Activated T-cell treated with anti-CD3 and anti-CD28 coated beads, Interleukin-2, amount 50 U/mL, for 72 hours (primary cell): ENCODE measurements around the gene ZSWIM1. TPM values are rescaled to one million over a fixed set of nuclear protein-coding genes. Genes with fewer than 3 reads are reported as not detected.

Experiments used
- ATAC-seq, 2 donors: fragments of 150-1000 bp; cut with Tn5 transposase; replicated peaks in 1 of 2; 2 replicates each; pipeline ENCODE4 v1.10.0; 2021; ENCODE audit warnings: moderate library complexity in 2 of 2, mild to moderate bottlenecking in 1 of 2
- DNase-seq, 2 donors: peaks; one replicate each; pipeline ENCODE4 v3.0.0; 2021 to 2022; ENCODE audit warnings: mixed read lengths in 1 of 2
- H3K27ac Mint-ChIP-seq: one replicate; pipeline ENCODE4 v1.8.0; 2022; ENCODE audit warnings: mild to moderate bottlenecking, moderate library complexity, mixed read lengths
- H3K27me3 Mint-ChIP-seq: one replicate; pipeline ENCODE4 v1.8.0; 2022; ENCODE audit warnings: low read depth, mixed read lengths
- H3K36me3 Mint-ChIP-seq, 2 donors: one replicate each; pipeline ENCODE4 v1.8.0; 2022; ENCODE audit warnings: mixed read lengths in 2 of 2, mild to moderate bottlenecking in 1 of 2; ENCODE audit not compliant: insufficient read depth in 2 of 2
- H3K4me1 Mint-ChIP-seq: one replicate; pipeline ENCODE4 v1.8.0; 2022; ENCODE audit warnings: low read depth, mixed read lengths
- H3K4me3 Mint-ChIP-seq, 2 donors: one replicate each; pipeline ENCODE4 v1.8.0; 2022; ENCODE audit warnings: mild to moderate bottlenecking in 2 of 2, mixed read lengths in 2 of 2, moderate library complexity in 2 of 2
- H3K9me3 Mint-ChIP-seq, 2 donors: one replicate each; pipeline ENCODE4 v1.8.0; 2022; ENCODE audit warnings: mixed read lengths in 2 of 2
- total RNA-seq, 2 donors: library from RNA; stranded (reverse); gene quantifications; one replicate each; pipeline ENCODE4 v1.2.3, GENCODE V29; 2022

Gene ZSWIM1
- total RNA-seq, 2 donors from 2014 or later, result 11.4 to 13.9 TPM

- peaks cover 12% of the 10 kb centered on the region for H3K27me3 Mint-ChIP-seq
- H3K27ac Mint-ChIP-seq, result peak overlapping the region; percentile 12
- peak overlapping the region; percentile 63 to 83 for H3K4me3 Mint-ChIP-seq
- DNase-seq (peak; percentile 98 to 99), ATAC-seq (peak; percentile 92 to 95)
- H3K9me3 Mint-ChIP-seq, result no peaks in the 10 kb centered on the region
- H3K4me1 Mint-ChIP-seq, result peaks cover 24% of the 10 kb centered on the region
- no peaks in the 10 kb centered on the region for H3K36me3 Mint-ChIP-seq
These were observed 29.9 kb downstream of the ZSWIM1 start for GRCh38 chr20:45910670-45911485.

DNA sequence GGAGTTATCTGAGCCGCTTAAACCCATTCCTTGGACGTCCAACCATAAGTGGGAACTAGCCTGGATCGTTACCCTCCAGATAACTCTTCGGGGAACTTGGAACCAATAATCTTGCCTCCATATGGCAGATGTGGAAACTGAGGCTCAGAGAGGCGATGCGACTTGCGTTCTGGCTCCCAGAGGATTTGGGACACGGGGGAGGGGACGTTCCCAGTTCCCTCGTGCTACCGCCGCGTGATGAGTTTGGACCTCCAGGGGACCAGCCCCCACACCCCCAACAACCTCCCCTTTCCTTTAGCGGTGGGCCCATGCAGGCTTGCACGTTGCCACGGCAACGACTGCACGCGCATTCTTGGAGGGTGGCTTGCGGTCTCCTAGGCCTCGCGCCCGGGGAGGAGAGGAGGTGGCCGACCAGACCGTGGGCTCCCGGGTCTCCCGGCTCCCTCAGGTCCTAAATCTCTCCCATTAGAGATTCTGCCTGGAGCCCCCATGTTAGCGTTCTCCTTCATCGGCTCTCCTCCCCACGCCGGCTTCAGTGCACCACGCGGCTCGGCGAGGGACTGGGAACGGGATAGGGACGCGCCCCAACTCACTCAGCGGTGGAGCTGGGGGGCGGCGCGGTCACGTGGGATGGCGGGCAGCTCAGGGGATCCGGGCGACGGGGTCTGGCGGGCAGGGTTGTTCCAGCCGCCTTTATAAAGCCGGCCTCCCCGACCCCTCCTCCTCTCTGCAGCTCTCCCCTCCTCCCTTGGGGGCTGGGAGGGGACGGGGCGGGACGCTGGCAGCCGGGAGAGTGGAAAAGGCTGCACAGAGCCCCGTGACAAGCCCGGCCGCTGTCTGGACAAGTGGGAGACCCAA, 30.7 kb downstream of the ZSWIM1 start, which contains the start of gene PLTP:
Gene PLTP (minus strand): TSS at position 670 of the 858 bp plus-strand sequence. CDS start 703 bp downstream, outside the sequence.
- H3K4me1 Mint-ChIP-seq, result peaks cover 24% of the 10 kb centered on the region
- H3K36me3 Mint-ChIP-seq, result no peaks in the 10 kb centered on the region
- H3K27ac Mint-ChIP-seq, result no peak within 1 kb of the TSS
- ATAC-seq (no peak), DNase-seq (peak; percentile 39 to 47)
- H3K4me3 Mint-ChIP-seq, result peak within 1 kb of the TSS; percentile 63 to 83
- no peaks in the 10 kb centered on the region for H3K9me3 Mint-ChIP-seq
- peaks cover 16% of the 10 kb centered on the region for H3K27me3 Mint-ChIP-seq

DNA sequence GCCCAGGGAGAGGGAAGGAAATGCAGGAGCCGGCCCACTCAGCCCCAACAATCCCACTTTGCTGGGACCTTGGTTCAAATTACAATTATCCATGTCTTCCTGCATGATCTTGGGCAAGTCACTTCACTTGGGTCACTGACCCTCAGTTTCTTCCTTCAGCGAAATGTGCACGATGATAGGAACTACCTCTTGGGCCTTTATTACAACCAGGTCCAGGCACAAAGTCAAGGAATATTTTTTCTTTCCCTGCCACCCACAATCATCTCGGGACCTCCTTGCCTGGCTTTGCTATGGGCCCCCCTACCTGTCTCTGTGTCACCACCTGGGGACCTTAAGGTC, 31.3 kb downstream of the ZSWIM1 start:
- H3K4me1 Mint-ChIP-seq, result peaks cover 24% of the 10 kb centered on the region
- H3K4me3 Mint-ChIP-seq, result peak overlapping the region; percentile 63 to 83
- no peak overlapping the region for H3K27ac Mint-ChIP-seq
- H3K27me3 Mint-ChIP-seq, result peaks cover 16% of the 10 kb centered on the region
- no peaks in the 10 kb centered on the region for H3K36me3 Mint-ChIP-seq
- no peak for DNase-seq
- H3K9me3 Mint-ChIP-seq, result no peaks in the 10 kb centered on the region
- no peak for ATAC-seq

- peak overlapping the region; percentile 52 to 74 for H3K4me3 Mint-ChIP-seq
- no peaks in the 10 kb centered on the region for H3K36me3 Mint-ChIP-seq
- H3K27ac Mint-ChIP-seq, result no peak overlapping the region
These were observed 32.1 kb downstream of the ZSWIM1 start for GRCh38 chr20:45913116-45913515.

GRCh38 chr20:45917790-45918141, 36.7 kb downstream of the ZSWIM1 start:
- Mint-ChIP-seq H3K27ac (no peak overlapping the region), H3K4me1 (peaks cover 7% of the 10 kb centered on the region), H3K4me3 (no peak overlapping the region), H3K36me3 (no peaks in the 10 kb centered on the region), H3K9me3 (no peaks in the 10 kb centered on the region), H3K27me3 (peaks cover 27% of the 10 kb centered on the region)
- ATAC-seq (no peak), DNase-seq (no peak)

More at GRCh38 chr20:45913116-45913515, 32.1 kb downstream of the ZSWIM1 start:
- H3K27me3 Mint-ChIP-seq, result peaks cover 16% of the 10 kb centered on the region
- ATAC-seq (no peak), DNase-seq (no peak)
- peaks cover 21% of the 10 kb centered on the region for H3K4me1 Mint-ChIP-seq
- no peaks in the 10 kb centered on the region for H3K9me3 Mint-ChIP-seq

- Mint-ChIP-seq H3K27ac (no peak overlapping the region), H3K9me3 (no peaks in the 10 kb centered on the region), H3K4me1 (peaks cover 7% of the 10 kb centered on the region), H3K36me3 (no peaks in the 10 kb centered on the region), H3K4me3 (no peak overlapping the region), H3K27me3 (peaks cover 27% of the 10 kb centered on the region)
- DNase-seq (no peak), ATAC-seq (no peak)
These were observed 37.2 kb downstream of the ZSWIM1 start for GRCh38 chr20:45918182-45918737.

DNA sequence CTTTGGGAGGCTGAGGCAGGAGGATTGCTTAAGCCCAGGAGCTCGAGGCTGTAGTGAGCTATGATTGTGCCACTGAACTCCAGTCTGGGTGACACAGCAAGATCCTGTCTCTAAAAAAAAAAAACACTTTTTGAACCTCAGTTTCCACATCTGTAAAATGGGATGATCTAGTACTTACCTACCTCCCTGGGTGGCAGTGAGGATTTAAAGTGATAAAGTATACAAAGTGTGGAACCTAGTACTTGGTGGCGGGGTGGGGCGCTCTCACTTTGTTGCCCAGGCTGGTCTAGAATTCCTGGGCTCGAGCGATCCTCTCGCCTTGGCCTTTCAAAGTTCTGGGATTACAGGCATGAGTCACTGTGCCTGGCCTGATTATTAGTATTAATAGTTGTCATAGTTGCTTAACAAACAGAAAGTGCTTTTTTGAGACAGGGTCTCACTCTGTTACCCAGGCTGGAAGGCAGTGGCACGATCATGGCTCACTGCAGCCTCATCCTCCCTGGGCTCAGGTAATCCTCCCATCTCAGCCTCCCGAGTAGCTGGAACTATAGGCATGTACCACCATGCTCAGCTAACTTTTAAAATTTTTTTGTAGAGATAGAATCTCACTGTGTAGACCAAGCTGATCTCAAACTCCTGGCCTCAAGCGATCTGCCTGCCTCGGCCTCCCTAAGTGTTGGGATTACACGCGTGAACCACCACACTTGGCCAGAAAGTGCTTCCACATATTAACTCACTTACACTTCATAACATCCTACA, 37.9 kb downstream of the ZSWIM1 start:
- no peaks in the 10 kb centered on the region for H3K9me3 Mint-ChIP-seq

DNA sequence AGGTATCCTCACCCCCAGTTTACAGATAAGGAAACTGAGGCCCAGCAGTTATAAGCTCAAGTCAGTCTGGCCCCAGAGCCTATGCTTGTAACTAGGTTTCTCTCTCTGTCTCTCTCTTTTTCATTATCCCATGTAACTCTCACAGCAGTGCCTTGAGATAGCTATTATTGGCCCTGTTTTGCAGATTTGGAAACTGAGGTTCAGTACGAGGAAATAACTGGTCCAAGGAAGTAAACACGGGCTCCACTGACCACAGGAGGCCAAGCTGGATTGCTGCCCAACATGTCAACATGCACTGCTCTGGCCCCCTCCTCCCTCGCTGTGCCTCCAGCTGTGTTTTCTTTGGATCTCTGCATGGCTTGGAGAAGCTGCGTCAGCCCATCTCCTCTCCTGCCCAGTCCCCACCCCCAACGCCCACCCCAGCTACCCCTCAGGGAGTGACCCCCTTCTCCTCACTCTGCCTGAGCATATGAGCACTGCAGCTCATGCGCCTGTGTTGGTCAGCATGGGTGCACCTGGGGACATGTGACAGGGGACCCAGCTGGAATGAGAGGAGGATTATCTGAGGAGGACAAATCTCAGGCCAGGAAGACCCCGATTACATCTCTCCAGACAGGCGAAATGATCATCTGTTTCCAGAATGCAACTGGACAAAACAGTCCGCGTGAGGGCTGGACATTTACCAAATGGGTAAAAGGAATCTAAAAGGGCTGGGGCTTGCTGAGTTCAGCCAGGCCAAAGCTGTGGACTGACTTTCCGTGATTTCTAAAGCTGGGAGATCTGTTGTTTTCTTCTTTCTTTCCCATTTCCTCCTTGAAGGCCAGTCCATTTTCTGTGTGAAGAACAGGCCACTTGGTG, 38.7 kb downstream of the ZSWIM1 start:
- DNase-seq (no peak), ATAC-seq (no peak)
- Mint-ChIP-seq H3K4me1 (peaks cover 12% of the 10 kb centered on the region), H3K27me3 (peaks cover 19% of the 10 kb centered on the region), H3K4me3 (no peak overlapping the region), H3K27ac (no peak overlapping the region), H3K9me3 (no peaks in the 10 kb centered on the region), H3K36me3 (no peaks in the 10 kb centered on the region)

More for the DNA sequence above, 37.9 kb downstream of the ZSWIM1 start:
- Mint-ChIP-seq H3K4me3 (no peak overlapping the region), H3K36me3 (no peaks in the 10 kb centered on the region), H3K4me1 (peaks cover 7% of the 10 kb centered on the region), H3K27ac (no peak overlapping the region), H3K27me3 (peaks cover 27% of the 10 kb centered on the region)
- no peak for DNase-seq
- ATAC-seq, result no peak

DNA sequence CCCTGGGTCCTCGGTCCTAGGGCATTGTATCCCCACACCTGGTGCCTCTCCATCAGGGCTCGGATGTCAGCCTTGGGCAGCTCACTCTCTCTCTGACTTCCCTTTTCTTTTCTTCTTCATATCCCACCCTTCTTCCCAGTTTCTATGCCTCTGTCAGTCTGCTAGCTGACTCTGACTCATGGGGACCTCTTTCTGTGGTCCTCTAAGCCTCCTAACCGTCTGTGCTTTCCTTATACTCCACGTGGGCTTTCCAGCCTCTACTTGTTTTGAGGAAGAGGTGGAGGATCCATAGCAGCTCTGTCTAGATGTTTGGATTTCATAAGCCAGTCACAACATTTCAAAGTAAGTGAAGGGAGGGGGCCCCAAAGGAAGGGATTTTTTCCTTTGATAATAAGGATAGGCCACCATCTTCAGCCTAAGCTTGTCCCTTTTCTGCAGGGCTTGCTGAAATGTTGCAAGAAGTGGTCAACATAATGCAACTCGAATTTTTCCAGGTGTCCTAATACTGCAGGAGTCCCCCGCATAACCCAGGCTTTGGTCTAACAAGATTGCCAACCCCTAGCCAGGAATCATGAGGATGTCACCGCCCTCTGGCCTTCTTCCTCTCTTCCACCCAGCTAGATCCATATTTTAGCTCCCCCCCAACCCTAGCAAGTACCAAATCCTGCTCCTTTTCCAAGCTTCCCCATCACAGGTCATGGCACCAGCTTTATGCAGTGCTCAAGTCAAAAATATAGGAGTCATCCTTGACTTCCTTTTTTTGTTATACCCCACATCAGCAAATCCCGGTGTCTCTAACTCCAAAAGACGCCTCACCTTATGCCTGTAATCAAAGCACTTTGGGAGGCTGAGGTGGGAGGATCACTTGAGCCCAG, 39.7 kb downstream of the ZSWIM1 start:
- Mint-ChIP-seq H3K9me3 (no peaks in the 10 kb centered on the region), H3K27me3 (peaks cover 17% of the 10 kb centered on the region), H3K36me3 (no peaks in the 10 kb centered on the region), H3K4me3 (no peak overlapping the region), H3K4me1 (peaks cover 12% of the 10 kb centered on the region), H3K27ac (no peak overlapping the region)
- ATAC-seq (no peak), DNase-seq (no peak)

DNA sequence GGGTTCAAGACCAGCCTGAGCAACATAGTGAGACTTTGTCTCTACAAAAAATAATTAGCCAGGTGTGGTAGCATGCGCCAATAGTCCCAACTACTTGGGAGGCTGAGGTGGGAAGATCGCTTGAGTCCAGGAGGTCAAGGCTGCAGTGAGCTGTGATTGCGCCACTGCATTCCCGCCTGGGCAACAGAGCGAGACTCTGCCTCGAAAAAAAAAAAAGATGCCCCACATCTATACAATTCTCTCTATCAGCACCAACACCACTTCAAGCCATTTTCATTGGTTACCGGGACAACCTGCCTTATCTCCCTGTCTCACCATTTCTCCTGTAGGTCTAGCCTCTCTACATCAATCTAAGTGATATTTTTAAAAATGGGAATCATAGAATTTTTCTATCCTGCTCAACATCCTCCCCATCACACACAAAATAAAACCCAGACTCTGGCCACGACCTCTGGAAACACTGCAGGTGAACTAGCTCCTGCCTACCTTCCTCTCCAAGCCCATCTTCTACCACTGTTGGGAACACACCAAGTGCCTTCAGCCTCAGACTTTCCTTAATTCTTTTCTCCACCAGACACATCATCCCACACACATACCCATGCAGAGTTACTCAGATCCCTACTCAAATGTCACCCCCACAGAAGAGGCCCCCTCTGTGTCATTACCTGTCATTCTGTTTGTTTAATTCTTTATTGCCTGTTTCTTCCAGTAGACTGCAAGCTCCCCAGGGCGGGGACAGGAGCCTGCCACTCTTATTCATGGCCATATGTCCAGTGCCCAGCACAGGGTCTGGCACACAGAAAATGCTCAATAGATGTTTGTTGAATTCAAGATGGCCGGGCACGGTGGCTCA, 40.5 kb downstream of the ZSWIM1 start:
- H3K4me1 Mint-ChIP-seq, result peaks cover 12% of the 10 kb centered on the region
- peaks cover 11% of the 10 kb centered on the region for H3K27me3 Mint-ChIP-seq
- H3K27ac Mint-ChIP-seq, result no peak overlapping the region
- no peak overlapping the region for H3K4me3 Mint-ChIP-seq
- no peaks in the 10 kb centered on the region for H3K36me3 Mint-ChIP-seq
- ATAC-seq, result peak; percentile 40 to 57
- no peaks in the 10 kb centered on the region for H3K9me3 Mint-ChIP-seq
- DNase-seq, result no peak
